Measurements from ENCODE around the gene NUP160.

DNA sequence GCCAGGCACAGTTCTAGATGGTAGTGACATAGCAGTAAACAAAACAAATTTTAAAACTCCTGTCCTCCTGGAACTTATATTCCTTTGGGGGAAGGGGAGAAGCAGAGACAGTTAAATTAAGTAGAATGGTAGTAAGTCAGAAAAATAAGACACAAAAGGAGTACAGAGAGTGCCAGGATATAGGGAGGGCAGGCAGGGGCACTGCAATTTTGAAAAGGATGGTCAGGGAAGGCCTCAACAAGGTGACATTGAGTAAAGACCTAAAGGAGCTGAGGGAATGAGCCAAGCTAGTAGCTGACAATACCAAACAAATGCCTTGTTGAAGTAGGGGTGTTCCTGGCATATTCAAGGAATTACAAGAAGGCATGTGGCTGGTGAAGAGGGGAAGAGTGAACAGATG lies 10.2 kb downstream of the NUP160 start:
- peak; percentile 28; the same call in 1 of the 2 replicates for TF ChIP-seq POLR2AphosphoS5 (IDR thresholded peaks at IDR 0.05; ENCODE audit: low read depth, low read length)
- TF ChIP-seq, protein P1, sequence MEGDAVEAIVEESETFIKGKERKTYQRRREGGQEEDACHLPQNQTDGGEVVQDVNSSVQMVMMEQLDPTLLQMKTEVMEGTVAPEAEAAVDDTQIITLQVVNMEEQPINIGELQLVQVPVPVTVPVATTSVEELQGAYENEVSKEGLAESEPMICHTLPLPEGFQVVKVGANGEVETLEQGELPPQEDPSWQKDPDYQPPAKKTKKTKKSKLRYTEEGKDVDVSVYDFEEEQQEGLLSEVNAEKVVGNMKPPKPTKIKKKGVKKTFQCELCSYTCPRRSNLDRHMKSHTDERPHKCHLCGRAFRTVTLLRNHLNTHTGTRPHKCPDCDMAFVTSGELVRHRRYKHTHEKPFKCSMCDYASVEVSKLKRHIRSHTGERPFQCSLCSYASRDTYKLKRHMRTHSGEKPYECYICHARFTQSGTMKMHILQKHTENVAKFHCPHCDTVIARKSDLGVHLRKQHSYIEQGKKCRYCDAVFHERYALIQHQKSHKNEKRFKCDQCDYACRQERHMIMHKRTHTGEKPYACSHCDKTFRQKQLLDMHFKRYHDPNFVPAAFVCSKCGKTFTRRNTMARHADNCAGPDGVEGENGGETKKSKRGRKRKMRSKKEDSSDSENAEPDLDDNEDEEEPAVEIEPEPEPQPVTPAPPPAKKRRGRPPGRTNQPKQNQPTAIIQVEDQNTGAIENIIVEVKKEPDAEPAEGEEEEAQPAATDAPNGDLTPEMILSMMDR (IDR thresholded peaks at IDR 0.05; ENCODE audit: control extremely low read depth in 1 of 3, insufficient read depth in 1 of 3, low read depth in 1 of 3, low read length in 3 of 3), result no peak
- no peak for TF ChIP-seq JUND (IDR thresholded peaks at IDR 0.05; ENCODE audit: low read length)
- no peak for TF ChIP-seq POLR2A (IDR thresholded peaks at IDR 0.05; ENCODE audit: control extremely low read depth in 1 of 2, low read depth in 2 of 2, low read length in 2 of 2)
- no peak for TF ChIP-seq BCL11A (IDR thresholded peaks at IDR 0.05; ENCODE audit: low read depth in 2 of 2, low read length in 2 of 2)
- TF ChIP-seq KDM5A (IDR thresholded peaks at IDR 0.05; ENCODE audit: low read length), result no peak
- TF ChIP-seq, protein P2, sequence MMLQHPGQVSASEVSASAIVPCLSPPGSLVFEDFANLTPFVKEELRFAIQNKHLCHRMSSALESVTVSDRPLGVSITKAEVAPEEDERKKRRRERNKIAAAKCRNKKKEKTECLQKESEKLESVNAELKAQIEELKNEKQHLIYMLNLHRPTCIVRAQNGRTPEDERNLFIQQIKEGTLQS (IDR thresholded peaks at IDR 0.05; ENCODE audit: insufficient read depth, low read depth, low read length), result no peak
- TF ChIP-seq, protein P3, sequence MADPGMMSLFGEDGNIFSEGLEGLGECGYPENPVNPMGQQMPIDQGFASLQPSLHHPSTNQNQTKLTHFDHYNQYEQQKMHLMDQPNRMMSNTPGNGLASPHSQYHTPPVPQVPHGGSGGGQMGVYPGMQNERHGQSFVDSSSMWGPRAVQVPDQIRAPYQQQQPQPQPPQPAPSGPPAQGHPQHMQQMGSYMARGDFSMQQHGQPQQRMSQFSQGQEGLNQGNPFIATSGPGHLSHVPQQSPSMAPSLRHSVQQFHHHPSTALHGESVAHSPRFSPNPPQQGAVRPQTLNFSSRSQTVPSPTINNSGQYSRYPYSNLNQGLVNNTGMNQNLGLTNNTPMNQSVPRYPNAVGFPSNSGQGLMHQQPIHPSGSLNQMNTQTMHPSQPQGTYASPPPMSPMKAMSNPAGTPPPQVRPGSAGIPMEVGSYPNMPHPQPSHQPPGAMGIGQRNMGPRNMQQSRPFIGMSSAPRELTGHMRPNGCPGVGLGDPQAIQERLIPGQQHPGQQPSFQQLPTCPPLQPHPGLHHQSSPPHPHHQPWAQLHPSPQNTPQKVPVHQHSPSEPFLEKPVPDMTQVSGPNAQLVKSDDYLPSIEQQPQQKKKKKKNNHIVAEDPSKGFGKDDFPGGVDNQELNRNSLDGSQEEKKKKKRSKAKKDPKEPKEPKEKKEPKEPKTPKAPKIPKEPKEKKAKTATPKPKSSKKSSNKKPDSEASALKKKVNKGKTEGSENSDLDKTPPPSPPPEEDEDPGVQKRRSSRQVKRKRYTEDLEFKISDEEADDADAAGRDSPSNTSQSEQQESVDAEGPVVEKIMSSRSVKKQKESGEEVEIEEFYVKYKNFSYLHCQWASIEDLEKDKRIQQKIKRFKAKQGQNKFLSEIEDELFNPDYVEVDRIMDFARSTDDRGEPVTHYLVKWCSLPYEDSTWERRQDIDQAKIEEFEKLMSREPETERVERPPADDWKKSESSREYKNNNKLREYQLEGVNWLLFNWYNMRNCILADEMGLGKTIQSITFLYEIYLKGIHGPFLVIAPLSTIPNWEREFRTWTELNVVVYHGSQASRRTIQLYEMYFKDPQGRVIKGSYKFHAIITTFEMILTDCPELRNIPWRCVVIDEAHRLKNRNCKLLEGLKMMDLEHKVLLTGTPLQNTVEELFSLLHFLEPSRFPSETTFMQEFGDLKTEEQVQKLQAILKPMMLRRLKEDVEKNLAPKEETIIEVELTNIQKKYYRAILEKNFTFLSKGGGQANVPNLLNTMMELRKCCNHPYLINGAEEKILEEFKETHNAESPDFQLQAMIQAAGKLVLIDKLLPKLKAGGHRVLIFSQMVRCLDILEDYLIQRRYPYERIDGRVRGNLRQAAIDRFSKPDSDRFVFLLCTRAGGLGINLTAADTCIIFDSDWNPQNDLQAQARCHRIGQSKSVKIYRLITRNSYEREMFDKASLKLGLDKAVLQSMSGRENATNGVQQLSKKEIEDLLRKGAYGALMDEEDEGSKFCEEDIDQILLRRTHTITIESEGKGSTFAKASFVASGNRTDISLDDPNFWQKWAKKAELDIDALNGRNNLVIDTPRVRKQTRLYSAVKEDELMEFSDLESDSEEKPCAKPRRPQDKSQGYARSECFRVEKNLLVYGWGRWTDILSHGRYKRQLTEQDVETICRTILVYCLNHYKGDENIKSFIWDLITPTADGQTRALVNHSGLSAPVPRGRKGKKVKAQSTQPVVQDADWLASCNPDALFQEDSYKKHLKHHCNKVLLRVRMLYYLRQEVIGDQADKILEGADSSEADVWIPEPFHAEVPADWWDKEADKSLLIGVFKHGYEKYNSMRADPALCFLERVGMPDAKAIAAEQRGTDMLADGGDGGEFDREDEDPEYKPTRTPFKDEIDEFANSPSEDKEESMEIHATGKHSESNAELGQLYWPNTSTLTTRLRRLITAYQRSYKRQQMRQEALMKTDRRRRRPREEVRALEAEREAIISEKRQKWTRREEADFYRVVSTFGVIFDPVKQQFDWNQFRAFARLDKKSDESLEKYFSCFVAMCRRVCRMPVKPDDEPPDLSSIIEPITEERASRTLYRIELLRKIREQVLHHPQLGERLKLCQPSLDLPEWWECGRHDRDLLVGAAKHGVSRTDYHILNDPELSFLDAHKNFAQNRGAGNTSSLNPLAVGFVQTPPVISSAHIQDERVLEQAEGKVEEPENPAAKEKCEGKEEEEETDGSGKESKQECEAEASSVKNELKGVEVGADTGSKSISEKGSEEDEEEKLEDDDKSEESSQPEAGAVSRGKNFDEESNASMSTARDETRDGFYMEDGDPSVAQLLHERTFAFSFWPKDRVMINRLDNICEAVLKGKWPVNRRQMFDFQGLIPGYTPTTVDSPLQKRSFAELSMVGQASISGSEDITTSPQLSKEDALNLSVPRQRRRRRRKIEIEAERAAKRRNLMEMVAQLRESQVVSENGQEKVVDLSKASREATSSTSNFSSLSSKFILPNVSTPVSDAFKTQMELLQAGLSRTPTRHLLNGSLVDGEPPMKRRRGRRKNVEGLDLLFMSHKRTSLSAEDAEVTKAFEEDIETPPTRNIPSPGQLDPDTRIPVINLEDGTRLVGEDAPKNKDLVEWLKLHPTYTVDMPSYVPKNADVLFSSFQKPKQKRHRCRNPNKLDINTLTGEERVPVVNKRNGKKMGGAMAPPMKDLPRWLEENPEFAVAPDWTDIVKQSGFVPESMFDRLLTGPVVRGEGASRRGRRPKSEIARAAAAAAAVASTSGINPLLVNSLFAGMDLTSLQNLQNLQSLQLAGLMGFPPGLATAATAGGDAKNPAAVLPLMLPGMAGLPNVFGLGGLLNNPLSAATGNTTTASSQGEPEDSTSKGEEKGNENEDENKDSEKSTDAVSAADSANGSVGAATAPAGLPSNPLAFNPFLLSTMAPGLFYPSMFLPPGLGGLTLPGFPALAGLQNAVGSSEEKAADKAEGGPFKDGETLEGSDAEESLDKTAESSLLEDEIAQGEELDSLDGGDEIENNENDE (IDR thresholded peaks at IDR 0.05; ENCODE audit: insufficient replicate concordance, low read length), result no peak
- TF ChIP-seq BACH1 (IDR thresholded peaks at IDR 0.05; ENCODE audit: low read length), result no peak
- no peak for TF ChIP-seq CHD2 (IDR thresholded peaks at IDR 0.05; ENCODE audit: low read length)
- TF ChIP-seq MAFK (IDR thresholded peaks at IDR 0.05; ENCODE audit: low read depth, low read length), result no peak
- TF ChIP-seq JUN (IDR thresholded peaks at IDR 0.05; ENCODE audit: low read depth, low read length), result no peak
- TF ChIP-seq HDAC2 (IDR thresholded peaks at IDR 0.05; ENCODE audit: borderline replicate concordance in 1 of 2, low read depth in 2 of 2, low read length in 2 of 2), result no peak
